Measurements from ENCODE around the gene PAFAH1B1. TPM values are rescaled to one million over a fixed set of nuclear protein-coding genes. Genes with fewer than 3 reads are reported as not detected.
"Not testable (repeated sequence)": the region's sequence is repeated elsewhere in the genome, so short reads cannot be mapped to it uniquely, and the experiment has no call there.

Gene PAFAH1B1
- total RNA-seq, 1 donor from 2014 or later: 104 TPM

DNA sequence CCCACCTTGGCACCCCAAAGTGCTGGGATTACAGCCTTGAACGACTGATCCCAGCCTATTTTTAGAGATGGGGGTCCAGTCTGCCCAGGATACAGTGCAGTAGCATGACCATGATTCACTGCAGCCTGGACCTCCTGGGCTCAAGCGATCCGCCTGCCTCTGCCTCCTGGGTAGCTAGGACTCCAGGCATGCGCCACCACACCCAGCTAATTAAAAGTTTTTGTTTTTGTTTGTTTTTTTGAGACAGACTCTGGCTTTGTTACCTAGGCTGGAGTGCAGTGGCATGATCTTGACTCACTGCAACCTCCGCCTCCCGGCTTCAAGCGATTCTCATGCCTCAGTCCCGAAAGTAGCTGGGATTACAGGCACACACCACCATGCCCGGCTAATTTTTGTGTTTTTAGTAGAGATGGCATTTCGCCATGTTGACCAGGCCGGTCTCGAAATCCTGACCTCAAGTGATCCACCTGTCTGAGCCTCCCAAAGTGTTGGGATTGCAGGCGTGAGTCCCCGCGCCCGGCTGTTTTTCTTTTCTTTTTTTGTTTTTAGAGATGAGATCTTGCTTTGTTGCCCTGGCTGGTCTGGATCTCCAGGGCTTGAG lies 2.3 kb upstream of the PAFAH1B1 start:
- ATAC-seq (ENCODE audit: poor library complexity) (no peak), DNase-seq (no peak)
- intact Hi-C loops (cut with DNase I): no loop called here

DNA sequence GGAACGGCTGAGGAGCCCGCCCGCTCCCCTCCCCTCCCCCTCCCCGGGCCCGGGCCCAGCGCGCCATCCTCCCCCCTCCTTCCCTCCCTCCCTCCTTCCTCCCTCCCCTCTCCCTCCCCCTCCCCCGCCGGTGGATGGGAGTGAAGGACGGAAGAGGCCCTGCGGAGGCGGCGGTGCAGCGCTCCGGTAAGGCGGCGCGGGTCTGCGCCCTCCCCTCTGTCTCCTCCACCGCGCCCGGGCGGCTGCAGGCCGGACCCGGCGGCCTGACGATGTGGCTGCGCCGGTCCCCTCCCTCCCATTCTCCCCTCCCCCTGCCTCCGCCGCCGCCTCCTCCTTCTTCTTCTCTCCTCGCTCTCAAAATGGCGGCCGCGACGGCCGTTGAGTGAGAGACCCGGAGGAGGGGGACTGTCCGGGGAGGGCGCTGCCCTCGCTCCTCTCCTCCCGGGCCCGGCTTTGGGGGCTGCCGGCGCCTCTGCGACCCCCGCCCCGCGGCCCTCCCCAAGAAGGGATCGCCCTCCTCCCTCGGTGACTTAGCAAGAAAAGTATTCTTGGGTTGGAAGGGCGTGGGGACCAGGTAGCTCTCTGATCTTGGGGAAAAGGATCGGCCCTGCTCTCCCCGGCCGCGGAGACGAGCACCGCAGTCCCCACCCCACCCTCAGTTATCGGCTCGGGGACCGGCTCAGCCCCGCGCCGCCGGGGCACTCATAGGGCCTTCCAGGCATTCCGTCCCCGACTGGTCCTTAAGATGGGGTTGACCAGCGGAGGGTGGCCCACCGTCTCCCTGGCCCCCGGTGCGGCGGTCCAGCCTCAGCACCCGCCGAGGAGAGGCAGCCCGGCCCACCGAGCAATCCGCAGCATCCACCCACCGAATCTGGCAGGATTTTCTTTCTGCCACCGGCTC lies 617 bp downstream of the PAFAH1B1 start:
- ATAC-seq (ENCODE audit: poor library complexity) (peak; percentile 85), DNase-seq (peak; percentile 88)
- intact Hi-C loops (cut with DNase I): no loop called here

DNA sequence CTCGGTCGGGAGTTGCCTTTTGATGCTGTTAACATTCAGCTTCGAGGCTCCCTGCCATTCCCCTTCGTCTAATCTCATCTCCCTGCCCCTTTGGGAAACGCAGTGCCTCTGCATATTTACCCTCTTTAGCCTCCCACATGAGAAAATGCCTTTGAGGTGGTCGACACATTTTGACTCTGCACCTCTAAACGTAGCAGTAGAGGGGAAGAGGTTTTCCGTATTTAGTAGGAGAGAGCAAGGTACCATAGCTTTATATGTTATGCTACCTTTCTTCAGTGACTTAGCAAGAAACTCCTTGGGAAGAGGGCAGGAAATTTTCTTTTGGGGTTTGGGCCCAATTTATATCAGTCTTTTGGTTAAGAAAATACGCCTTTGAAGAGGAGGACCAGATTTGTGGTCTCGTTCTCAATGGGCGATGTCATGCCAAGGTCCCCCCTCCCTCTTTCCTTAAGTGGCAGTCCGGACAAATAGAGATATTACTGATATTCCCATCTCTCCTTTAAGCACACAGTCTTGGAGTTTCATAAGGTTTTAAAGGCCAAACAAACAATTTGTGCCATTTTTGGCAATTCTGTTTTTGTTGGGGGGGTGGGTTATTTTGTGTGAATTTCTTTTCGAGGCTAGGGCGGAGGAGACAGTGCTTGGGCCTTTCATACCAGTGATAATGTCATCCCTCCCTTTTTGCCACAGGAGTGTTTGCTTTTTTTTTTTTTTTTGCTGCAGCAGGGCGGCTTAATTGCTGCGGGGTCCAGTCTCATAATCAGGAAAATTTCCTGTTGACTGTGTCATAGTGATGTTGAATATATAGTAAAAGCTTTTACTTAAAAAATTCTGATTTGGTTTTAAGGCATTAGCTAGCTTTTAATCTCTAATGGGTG lies 1.5 kb downstream of the PAFAH1B1 start:
- no peak for DNase-seq
- intact Hi-C loops (cut with DNase I): no loop called here
- no peak for ATAC-seq (ENCODE audit: poor library complexity)

DNA sequence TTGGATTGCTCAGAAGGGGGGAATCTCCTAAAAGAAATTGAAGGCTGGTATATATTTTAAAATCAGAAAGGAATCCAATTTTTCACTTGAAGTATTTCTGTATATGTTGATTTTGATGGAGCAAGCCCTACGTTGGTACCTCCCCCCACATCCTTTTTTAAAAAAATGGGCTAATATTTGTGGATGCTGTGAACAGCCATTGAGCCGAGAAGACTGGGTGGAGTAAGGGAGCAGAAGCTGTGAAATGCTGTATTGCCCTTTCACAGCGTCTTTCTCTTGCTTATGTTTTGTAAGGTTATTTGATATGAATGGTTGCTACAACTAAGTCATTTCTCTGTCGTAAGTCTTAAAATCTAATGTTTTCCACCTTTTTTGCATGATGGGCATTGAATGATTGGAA lies 2.3 kb downstream of the PAFAH1B1 start:
- ATAC-seq (ENCODE audit: poor library complexity) (no peak), DNase-seq (no peak)
- intact Hi-C loops (cut with DNase I): no loop called here

DNA sequence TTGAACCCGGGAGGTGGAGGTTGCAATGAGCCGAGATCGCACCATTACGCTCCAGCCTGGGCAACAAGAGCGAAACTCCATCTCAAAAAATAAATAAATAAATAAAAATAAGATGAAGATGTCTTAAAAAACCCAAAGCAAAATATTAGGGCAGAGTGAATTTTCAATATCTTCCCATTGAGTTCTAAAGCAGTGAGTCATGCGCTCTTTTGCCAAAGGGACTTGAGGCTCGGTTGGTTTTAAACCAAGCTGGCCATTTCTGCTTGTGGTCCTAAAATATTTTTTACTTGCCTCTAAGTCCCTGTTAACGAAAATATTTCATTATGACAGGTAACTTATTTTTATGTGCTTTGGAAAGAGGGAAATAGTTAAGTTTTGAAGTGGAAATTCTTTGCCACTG lies 4.7 kb downstream of the PAFAH1B1 start:
- ATAC-seq (ENCODE audit: poor library complexity) (no peak), DNase-seq (no peak)
- intact Hi-C loops (cut with DNase I): no loop called here

DNA sequence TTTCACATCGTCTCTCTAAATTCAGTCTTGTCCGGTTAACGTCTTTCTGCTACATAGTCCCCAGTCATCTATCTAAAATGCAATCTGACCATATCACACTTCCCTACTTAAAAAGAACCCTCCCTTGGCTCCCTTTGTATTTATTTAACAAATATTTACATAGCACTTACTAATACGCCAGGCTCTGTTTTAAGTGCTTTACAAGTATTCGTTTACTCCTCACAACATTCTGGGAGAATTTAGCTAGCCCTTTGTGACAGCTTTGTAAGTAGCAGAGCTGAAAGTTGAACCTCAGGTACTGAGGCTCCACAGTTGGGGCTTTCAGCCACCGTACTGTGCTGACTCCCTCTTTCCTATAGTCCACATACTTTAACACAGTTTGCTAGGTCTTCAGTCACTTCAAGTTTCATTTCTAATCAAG lies 9.2 kb downstream of the PAFAH1B1 start:
- ATAC-seq (ENCODE audit: poor library complexity) (no peak), DNase-seq (no peak)
- intact Hi-C loops (cut with DNase I): no loop called here

DNA sequence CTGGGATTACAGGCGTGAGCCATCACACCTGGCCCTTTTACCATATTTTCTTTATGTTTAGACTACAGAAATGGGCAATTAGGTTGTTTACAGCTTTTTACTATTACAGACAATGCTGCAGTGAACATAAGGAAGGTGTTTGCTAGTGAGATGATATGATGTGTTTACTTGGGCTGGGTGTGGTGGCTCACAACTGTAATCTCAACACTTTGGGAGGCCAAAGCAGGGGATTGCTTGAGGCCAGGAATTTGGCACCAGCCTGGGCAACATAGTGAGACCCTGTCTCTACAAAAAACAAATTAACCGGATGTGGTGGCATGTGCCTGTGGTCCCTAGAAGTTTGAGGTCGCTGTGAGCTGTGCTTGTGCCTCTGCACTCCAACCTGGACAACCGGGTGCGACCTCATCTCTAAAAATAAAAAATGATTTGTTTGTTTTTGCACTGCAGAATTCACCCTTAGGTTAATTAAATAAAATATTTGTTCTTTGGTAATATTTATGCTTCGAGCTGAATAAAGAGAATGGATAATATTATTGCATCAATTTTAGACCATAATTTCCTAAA lies 15.0 kb downstream of the PAFAH1B1 start:
- intact Hi-C loops (cut with DNase I): no loop called here
- ATAC-seq (ENCODE audit: poor library complexity) (no peak), DNase-seq (no peak)

DNA sequence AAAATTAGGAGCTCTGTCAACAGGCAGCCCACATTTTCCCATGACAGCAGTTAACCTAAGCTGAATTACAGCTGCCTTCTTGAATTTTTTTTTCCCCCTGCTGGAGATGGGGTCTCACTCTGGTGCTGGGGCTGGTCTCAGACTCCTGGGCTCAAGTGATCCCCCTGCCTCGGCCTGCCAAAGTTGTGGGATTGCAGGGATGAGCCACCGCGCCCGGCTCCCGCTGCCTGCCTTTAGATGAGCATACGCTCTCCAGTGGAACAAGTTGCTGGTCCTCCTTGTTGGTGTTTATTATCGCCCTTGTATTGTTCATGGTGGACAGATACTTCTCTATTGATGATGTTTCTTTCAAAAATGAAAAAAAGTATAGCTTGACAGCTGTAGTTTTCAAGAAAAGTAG lies 15.6 kb downstream of the PAFAH1B1 start:
- intact Hi-C loops (cut with DNase I): no loop called here
- DNase-seq (no peak), ATAC-seq (ENCODE audit: poor library complexity) (no peak)

DNA sequence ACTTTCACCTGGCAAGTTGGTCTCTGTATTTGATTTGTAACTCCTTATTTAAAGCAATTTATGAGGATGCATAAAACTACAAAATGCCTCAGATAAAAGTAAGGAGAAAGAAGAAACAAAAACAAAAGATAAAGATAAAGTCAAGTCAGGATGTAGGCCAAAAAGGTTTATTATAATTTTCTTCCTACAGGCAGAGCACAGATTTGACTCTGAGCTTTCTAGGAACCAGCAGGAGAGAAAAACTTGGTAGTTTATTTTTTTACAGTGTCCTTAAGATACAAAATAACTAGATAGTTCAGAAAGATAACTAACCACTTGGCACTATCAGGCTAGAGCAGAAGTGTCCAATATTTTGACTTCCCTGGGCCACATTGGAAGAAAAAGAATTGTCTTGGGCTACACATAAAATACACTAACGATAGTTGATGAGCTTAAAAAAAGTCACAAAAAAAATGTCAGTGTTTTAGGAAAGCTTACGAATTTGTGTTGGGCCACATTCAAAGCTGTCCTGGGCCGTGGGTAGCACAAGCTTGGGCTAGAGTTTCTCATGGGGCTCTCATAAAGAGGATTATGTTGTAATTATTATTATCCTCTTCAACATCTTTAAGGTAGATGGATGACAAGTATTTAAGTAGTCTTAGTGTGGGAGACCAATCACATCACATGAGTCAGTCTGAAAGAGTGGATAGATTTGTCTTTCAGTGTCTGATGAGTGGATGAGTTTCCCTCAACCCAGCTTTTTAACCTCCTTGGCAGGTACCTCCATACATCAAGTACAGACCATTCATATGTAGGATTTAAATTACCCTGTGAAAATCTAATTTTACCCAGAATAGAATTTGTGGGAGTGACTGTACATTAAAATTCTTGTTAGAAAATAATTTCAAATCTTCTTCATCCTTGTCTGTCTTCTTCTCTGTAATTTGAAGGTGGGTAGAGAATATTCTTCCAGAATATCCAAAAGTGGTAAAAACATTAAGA lies 17.0 kb downstream of the PAFAH1B1 start:
- ATAC-seq (ENCODE audit: poor library complexity) (no peak), DNase-seq (no peak)
- intact Hi-C loops (cut with DNase I): no loop called here

DNA sequence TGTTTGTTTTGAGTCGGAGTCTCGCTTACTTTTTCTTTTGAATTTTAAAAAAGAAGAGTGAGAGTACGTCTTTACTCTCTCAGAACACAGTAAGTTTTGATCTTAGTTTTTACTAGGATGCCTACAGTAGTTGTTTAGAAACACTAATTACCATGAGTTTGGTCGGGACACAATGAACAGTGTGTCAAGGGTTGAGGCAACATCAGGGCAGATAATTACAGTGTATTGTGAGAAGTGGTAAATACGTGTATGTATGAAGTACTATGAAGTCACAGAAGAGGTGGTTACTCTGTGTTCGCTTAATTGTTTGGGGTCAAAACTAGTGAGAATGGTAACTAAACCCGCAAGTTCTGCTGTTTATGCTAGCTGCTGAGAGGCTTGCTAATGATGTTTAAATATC lies 18.2 kb downstream of the PAFAH1B1 start:
- intact Hi-C loops (cut with DNase I): no loop called here
- ATAC-seq (ENCODE audit: poor library complexity) (no peak), DNase-seq (no peak)

DNA sequence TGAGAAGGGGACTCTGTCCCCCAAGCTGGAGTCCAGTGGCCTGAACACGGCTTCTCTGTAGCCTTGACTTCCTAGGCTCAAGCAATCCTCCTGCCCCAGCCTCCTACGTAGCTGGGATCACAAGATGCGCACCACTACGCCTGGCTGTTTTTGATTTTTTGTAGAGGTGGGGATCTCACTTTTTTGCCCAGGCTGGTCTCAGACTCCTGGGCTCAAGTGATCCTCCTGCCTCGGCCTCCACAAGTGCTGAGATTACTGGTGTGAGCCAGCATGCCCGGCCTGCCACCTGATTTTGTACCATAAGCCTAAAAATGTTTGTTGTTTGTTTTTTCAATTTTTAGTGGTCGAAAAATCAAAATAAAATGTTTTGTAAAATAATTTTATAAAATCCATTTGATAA lies 19.2 kb downstream of the PAFAH1B1 start:
- ATAC-seq (ENCODE audit: poor library complexity) (no peak), DNase-seq (no peak)
- intact Hi-C loops (cut with DNase I): no loop called here

DNA sequence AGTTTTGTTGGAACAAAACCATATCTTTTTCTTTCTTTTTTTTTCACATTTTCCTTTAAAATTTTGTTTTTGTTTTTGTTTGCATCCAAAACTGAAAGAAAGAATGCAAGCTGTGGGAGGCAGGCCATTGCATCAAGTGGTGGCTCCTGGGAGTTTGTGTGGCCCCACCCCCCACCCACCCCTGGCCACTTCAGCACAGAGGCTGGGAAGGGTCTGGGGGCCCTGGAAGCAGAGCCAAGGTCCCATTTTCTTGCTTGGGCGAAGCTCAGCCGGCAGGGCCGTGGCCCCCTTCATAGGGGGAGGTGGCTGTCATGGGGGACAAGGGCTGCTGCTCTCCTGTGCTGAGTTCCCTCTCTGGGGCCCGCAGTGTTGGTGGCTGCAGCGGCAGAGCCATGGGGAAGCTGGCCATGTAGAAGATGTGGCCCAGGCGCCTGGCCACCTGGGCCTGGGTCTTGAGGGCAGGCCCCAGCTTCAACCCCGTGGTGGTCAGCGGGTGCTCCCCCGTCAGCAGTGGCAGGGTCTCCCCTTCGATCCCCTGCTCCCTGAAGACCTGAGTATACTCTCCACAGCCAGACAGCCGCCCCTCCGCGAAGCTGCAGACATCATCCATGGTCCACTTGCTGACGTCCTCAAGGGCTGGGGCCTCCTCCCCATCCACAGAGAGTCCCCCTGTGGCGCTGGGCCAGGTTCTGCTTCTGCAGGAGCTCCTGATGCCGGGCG lies 19.8 kb downstream of the PAFAH1B1 start:
- DNase-seq (no peak), ATAC-seq (ENCODE audit: poor library complexity) (no peak)
- intact Hi-C loops (cut with DNase I): no loop called here

DNA sequence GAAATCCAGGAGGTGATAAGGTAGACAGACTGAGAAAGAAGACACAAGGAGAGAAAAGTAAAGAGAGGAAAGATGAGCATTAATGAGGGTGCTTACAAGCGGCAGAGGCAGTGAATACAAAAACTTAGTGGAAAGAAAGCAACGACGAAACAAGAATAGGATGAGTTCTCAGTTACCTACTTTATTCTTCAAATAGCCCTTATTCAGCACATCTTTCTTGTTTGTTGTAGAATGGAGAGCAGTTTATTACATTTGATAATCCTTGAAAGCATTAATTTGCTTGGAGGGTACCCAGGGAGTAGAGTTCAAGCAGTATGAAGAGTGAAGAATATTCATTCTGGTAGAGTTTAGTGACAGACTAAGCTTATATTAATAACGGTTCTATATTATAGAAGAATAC lies 22.4 kb downstream of the PAFAH1B1 start:
- ATAC-seq (ENCODE audit: poor library complexity) (no peak), DNase-seq (no peak)
- intact Hi-C loops (cut with DNase I): no loop called here

DNA sequence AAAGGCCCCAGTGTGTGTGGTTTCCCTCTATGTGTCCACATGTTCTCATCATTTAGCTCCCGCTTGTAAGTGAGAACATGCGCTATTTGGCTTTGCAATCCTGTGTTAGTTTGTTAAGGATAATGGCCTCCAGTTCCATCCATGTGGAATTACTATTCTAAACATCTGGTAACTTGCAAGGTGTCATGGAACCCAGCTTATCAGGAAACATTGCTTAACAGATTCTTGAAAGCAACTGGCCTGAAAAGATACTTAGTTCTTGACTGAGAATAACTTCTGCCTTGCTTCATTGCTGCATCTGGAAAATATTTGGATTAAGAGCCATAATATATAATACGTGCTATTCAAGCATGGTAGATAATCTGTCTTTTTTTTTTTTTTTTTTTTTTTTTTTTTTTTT lies 27.8 kb downstream of the PAFAH1B1 start:
- DNase-seq: no peak
- ATAC-seq (ENCODE audit: poor library complexity): no peak
- intact Hi-C loops (cut with DNase I): no loop called here

DNA sequence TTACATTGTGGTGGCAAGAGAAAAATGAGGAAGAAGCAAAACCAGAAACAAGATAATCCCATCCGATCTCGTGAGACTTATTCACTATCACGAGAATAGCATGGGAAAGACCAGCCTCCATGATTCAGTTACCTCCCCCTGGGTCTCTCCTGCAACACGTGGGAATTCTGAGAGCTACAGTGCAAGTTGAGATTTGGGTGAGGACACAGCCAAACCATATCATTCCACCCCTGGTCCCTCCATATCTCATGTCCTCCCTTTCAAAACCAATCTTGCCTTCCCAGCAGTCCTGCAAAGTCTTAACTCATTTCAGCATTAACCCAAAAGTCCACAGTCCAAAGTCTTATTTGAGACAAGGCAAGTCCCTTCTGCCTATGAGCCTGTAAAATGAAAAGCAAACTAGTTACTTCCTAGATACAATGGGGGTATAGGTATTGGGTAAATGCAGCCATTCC lies 28.5 kb downstream of the PAFAH1B1 start:
- intact Hi-C loops (cut with DNase I); ATAC-seq (ENCODE audit: poor library complexity); DNase-seq: not testable (repeated sequence)

DNA sequence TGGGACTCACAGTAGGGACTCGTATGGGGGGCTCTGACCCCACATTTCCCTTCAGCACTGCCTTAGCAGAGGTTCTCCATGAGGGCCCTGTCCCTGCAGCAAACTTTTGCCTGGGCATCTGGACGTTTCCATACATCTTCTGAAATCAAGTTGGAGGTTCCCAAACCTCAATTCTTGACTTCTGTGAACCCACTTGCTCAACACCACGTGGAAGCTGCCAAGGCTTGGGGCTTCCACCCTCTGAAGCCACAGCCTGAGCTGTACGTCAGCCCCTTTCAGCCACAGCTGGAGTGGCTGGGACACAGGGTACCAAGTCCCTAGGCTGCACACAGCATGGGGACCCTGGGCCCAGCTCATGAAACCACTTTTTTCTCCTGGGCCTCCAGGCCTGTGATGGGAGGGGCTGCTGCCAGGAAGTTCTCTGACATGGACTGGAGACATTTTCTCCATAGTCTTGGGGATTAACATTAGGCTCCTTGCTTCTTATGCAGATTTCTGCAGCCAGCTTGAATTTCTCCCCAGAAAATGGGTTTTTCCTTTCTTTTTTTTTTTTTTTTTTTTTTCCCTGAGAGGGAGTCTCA lies 29.4 kb downstream of the PAFAH1B1 start:
- ATAC-seq (ENCODE audit: poor library complexity); DNase-seq; intact Hi-C loops (cut with DNase I): not testable (repeated sequence)

DNA sequence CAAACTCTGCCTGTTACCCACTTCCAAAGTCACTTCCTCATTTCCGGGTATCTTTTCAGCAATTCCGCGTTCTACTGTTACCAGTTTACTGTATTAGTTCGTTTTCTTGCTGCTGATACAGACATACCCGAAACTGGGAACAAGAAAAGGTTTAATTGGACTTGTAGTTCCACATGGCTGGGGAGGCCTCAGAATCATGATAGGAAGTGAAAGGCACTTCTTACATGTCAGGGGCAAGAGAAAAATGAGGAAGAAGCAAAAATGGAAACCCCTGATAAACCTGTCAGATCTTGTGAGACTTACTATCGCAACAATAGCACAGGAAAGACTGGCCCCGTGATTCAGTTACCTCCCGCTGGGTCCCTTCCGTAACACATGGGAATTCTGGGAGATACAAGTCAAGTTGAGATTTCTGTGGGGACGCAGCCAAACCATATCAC lies 30.9 kb downstream of the PAFAH1B1 start:
- intact Hi-C loops (cut with DNase I): no loop called here
- ATAC-seq (ENCODE audit: poor library complexity): peak; percentile 17
- DNase-seq: no peak

Data from Right ventricle myocardium superior (tissue), 1 donor.